Endothelial cell of umbilical vein (primary cell): Measurements from ENCODE around the gene WARS2. TPM values are rescaled to one million over a fixed set of nuclear protein-coding genes. Genes with fewer than 3 reads are reported as not detected.
"Not testable (repeated sequence)": the region's sequence is repeated elsewhere in the genome, so short reads cannot be mapped to it uniquely, and the experiment has no call there.

Source experiments
- BruUV-seq: library from RNA; stranded (reverse); fragments of 400-500 nt; replicated peaks from 2 replicates; lab custom pipeline; 2021; lab: Mats Ljungman, UMichigan
- CTCF ChIA-PET: fragments of 300-600, 350-600 bp; sonication (Branson Sonifier 250); formaldehyde crosslinking; loops from one replicate; lab custom pipeline; 2021; ENCODE audit warnings: antibody characterized with exemption, inconsistent platforms; lab: Charles Lee
- POLR2A ChIA-PET: fragments of 300-600, 350-600 bp; sonication (Branson Sonifier 250); formaldehyde crosslinking; loops from one replicate; lab custom pipeline; 2021; ENCODE audit warnings: antibody characterized with exemption, inconsistent platforms; lab: Charles Lee
- DNase-seq: peaks from one replicate; pipeline ENCODE4 v3.0.0-alpha.2; 2011; ENCODE audit warnings: low read depth, low spot score
- FAIRE-seq: peaks from 2 replicates; lab custom pipeline; 2011; peaks lifted over from hg19 to GRCh38; lab: Jason Lieb, UNC
- H2AFZ ChIP-seq: 2 replicates; pipeline ENCODE4 v1.6.0; 2012; ENCODE audit warnings: low read depth, low read length, control low read depth, inconsistent platforms
- H3K27ac ChIP-seq: 2 replicates; pipeline ENCODE4 v1.5.1; 2011; ENCODE audit warnings: low read depth, mild to moderate bottlenecking, control low read depth, low read length, moderate library complexity; ENCODE audit not compliant: insufficient read depth
- H3K27me3 ChIP-seq, 2 experiments: 2 replicates each; pipeline versions ENCODE4 v1.6.0 to v1.6.1; 2011; ENCODE audit warnings: low read length in 2 of 2, mixed read lengths in 1 of 2; ENCODE audit not compliant: control insufficient read depth in 2 of 2, insufficient read depth in 2 of 2
- H3K36me3 ChIP-seq, 2 experiments: 2 replicates in 1 of 2; 3 replicates in 1 of 2; pipeline ENCODE4 v1.5.1; 2011; ENCODE audit warnings: low read length in 2 of 2, mild to moderate bottlenecking in 1 of 2, moderate library complexity in 1 of 2; ENCODE audit not compliant: control insufficient read depth in 2 of 2, insufficient read depth in 2 of 2; ENCODE audit errors: extremely low read depth in 1 of 2
- H3K4me1 ChIP-seq: 3 replicates; pipeline ENCODE4 v1.5.1; 2011; ENCODE audit warnings: mild to moderate bottlenecking, low read length; ENCODE audit not compliant: control insufficient read depth, insufficient read depth; ENCODE audit errors: extremely low read depth
- H3K4me2 ChIP-seq: 2 replicates; pipeline ENCODE4 v1.6.1; 2011; ENCODE audit warnings: low read length, control low read depth, mixed read lengths; ENCODE audit not compliant: insufficient read depth
- H3K4me3 ChIP-seq, 3 experiments: fragments of 200-600 bp in 1 of 3; sonication (generic), shearing (Covaris generic) in 1 of 3; replicated peaks in 1 of 3; 2 replicates each; pipeline ENCODE4 v1.5.1; 2011 to 2016; ENCODE audit warnings: control low read depth in 3 of 3, low read length in 3 of 3, mild to moderate bottlenecking in 2 of 3, inconsistent platforms in 1 of 3, low read depth in 1 of 3, moderate library complexity in 1 of 3; ENCODE audit not compliant: insufficient read depth in 1 of 3
- H3K79me2 ChIP-seq: 2 replicates; pipeline ENCODE4 v1.6.0; 2012; ENCODE audit warnings: low read length, inconsistent platforms; ENCODE audit not compliant: control insufficient read depth, insufficient read depth
- H3K9ac ChIP-seq: replicated peaks from 2 replicates; pipeline ENCODE3; 2011; ENCODE audit warnings: low read length, control low read depth; ENCODE audit not compliant: insufficient read depth; ENCODE audit errors: extremely low read depth
- H3K9me1 ChIP-seq: replicated peaks from 3 replicates; pipeline ENCODE4 v1.6.0; 2011; ENCODE audit warnings: mild to moderate bottlenecking, low read length; ENCODE audit not compliant: control insufficient read depth, insufficient read depth; ENCODE audit errors: extremely low read depth
- H3K9me3 ChIP-seq: replicated peaks from 2 replicates; pipeline ENCODE4 v1.5.1; 2012; ENCODE audit warnings: low read length, inconsistent platforms; ENCODE audit not compliant: control insufficient read depth, insufficient read depth
- H4K20me1 ChIP-seq: replicated peaks from 2 replicates; pipeline ENCODE3; 2011; ENCODE audit warnings: mild to moderate bottlenecking, low read length; ENCODE audit not compliant: control insufficient read depth, insufficient read depth; ENCODE audit errors: extremely low read depth
- GATA2 ChIP-seq: IDR thresholded peaks from 2 replicates; pipeline ENCODE4 v1.7.0; 2011; ENCODE audit warnings: low read depth, mild to moderate bottlenecking, moderate library complexity, mixed read lengths, low read length; ENCODE audit not compliant: insufficient read length, insufficient read depth
- MAX ChIP-seq: IDR thresholded peaks from 2 replicates; pipeline ENCODE4 v1.6.1; 2011; ENCODE audit not compliant: insufficient read depth, insufficient read length
- dilution Hi-C: fragments of 300-500 bp; cut with MboI; formaldehyde crosslinking; loops from one replicate; pipeline ENCODE4 v1.15.0; 2019; ENCODE audit warnings: low sequenced_read_pairs; ENCODE audit not compliant: extremely low pct_ligation_motif_present
- intact Hi-C: fragments of 100-400 bp; cut with micrococcal nuclease; formaldehyde crosslinking; loops from one replicate; pipeline ENCODE4 v1.10.0; 2022
- polyA plus RNA-seq, 4 experiments: library from polyadenylated mRNA; depleted of rRNA in 3 of 4; stranded (reverse) in 3 of 4; unstranded in 1 of 4; fragments of >200 nt; gene quantifications; 2 replicates each; pipeline versions ENCODE4 v1.2.1 to v1.2.3, GENCODE V29; 2011 to 2012; ENCODE audit warnings: missing spikeins in 1 of 4
- total RNA-seq: library from RNA; stranded (reverse); gene quantifications from 2 replicates; pipeline ENCODE4 v1.2.3, GENCODE V29; 2021
- TF ChIP-seq, protein P1 (sequence below), 2 donors: IDR thresholded peaks; 1 replicate in 1 of 2; 2 replicates in 1 of 2; pipeline ENCODE4 v1.5.1; 2011; ENCODE audit warnings: low read length in 2 of 2, mild to moderate bottlenecking in 2 of 2, moderate library complexity in 2 of 2, control low read depth in 1 of 2, inconsistent platforms in 1 of 2, low read depth in 1 of 2; ENCODE audit not compliant: insufficient read depth in 1 of 2; ENCODE audit errors: extremely low read depth in 1 of 2

The WARS2 gene
- total and polyA plus RNA-seq, 2 donors (not counting 3 experiments of a cell fraction or from before 2014, with no cell fraction given): 5.9 to 11.8 TPM

GRCh38 chr1:119159966-119160365 lies 19.5 kb upstream of the WARS2 start:
- no peak for FAIRE-seq
- peaks cover 2% of the 10 kb centered on the region for H3K4me1 ChIP-seq
- dilution Hi-C loops (no loop called here), intact Hi-C loops (loop anchor here (2.0 kb wide), 1 partner anchor 19 kb away; the partner anchor contains the start of gene WARS2)
- H2AFZ ChIP-seq: no peak overlapping the region
- no peak overlapping the region for H3K4me3 ChIP-seq
- H3K27me3 ChIP-seq: no peaks in the 10 kb centered on the region
- H3K4me2 ChIP-seq: no peak overlapping the region
- ChIA-PET CTCF (interaction anchor here (1.2 to 1.4 kb wide), 2 partner anchors 11 to 115 kb away, joined by 3 read pairs; no protein-coding TSS in a partner anchor), POLR2A (no interaction called here)
- DNase-seq: no peak
- no peaks in the 10 kb centered on the region for H3K9me3 ChIP-seq
- H3K79me2 ChIP-seq: no peaks in the 10 kb centered on the region
- H3K9me1 ChIP-seq: no peaks in the 10 kb centered on the region
- no peak overlapping the region for H3K9ac ChIP-seq
- H3K27ac ChIP-seq: no peak overlapping the region
- TF ChIP-seq MAX: no peak
- H4K20me1 ChIP-seq: no peaks in the 10 kb centered on the region
- no TSS peak for BruUV-seq
- H3K36me3 ChIP-seq: peaks cover 0 to 2% of the 10 kb centered on the region in 2 experiments

DNA sequence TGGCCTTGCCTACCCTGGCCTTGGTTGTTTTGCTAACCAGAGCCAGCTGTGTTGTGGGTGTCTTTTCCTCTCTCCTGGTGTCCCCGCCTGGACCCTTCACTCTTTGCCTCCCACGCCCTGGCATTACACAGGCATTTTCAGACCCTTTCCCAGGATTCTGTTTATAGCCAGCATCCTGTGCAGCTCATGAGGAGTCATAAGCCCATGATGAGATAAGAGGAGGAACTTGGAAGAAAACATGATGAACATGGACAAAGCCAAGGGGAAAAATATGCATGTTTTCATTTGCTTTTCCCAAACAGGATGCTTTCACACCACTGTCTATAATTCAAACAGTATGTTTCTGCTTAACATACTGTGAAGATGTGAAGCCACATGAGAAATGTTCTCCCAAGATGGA lies 18.7 kb upstream of the WARS2 start:
- H4K20me1 ChIP-seq: no peaks in the 10 kb centered on the region
- intact Hi-C loops (no loop called here), dilution Hi-C loops (no loop called here)
- peak; percentile 33 for TF ChIP-seq GATA2
- TF ChIP-seq, protein P1, sequence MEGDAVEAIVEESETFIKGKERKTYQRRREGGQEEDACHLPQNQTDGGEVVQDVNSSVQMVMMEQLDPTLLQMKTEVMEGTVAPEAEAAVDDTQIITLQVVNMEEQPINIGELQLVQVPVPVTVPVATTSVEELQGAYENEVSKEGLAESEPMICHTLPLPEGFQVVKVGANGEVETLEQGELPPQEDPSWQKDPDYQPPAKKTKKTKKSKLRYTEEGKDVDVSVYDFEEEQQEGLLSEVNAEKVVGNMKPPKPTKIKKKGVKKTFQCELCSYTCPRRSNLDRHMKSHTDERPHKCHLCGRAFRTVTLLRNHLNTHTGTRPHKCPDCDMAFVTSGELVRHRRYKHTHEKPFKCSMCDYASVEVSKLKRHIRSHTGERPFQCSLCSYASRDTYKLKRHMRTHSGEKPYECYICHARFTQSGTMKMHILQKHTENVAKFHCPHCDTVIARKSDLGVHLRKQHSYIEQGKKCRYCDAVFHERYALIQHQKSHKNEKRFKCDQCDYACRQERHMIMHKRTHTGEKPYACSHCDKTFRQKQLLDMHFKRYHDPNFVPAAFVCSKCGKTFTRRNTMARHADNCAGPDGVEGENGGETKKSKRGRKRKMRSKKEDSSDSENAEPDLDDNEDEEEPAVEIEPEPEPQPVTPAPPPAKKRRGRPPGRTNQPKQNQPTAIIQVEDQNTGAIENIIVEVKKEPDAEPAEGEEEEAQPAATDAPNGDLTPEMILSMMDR (IDR thresholded peaks at IDR 0.05; ENCODE audit: extremely low read depth in 1 of 2, insufficient read depth in 1 of 2, low read depth in 1 of 2, low read length in 2 of 2): no peak
- peaks cover 0 to 2% of the 10 kb centered on the region in 2 experiments for H3K36me3 ChIP-seq
- H3K4me1 ChIP-seq: peaks cover 2% of the 10 kb centered on the region
- no peak overlapping the region for H3K9ac ChIP-seq
- no peak overlapping the region for H3K27ac ChIP-seq
- no peaks in the 10 kb centered on the region for H3K27me3 ChIP-seq
- ChIA-PET POLR2A (no interaction called here), CTCF (interaction anchor here (1.2 kb wide), 1 partner anchor 10 kb away, joined by 3 read pairs; no protein-coding TSS in a partner anchor)
- H3K4me3 ChIP-seq: no peak overlapping the region
- peak; percentile 17 for DNase-seq
- no peak overlapping the region for H2AFZ ChIP-seq
- H3K9me3 ChIP-seq: no peaks in the 10 kb centered on the region
- no peaks in the 10 kb centered on the region for H3K9me1 ChIP-seq
- H3K79me2 ChIP-seq: no peaks in the 10 kb centered on the region
- no TSS peak for BruUV-seq
- no peak for FAIRE-seq
- H3K4me2 ChIP-seq: no peak overlapping the region

DNA sequence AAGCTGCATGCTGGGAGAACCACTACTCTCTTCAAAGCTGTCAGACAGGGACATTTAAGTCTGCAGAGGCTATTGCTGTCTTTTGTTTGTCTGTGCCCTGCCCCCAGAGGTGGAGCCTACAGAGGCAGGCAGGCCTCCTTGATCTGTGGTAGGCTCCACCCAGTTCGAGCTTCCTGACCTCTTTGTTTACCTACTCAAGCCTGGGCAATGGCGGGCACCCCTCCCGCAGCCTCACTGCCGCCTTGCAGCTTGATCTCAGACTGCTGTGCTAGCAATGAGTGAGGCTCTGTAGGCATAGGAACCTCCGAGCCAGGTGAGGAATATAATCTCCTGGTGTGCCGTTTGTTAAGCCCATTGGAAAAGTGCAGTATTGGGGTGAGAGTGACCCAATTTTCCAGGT lies 16.3 kb upstream of the WARS2 start:
- intact Hi-C loops, BruUV-seq: not testable (repeated sequence)

More for the DNA sequence above, 16.3 kb upstream of the WARS2 start:
- H3K9ac ChIP-seq, H3K36me3 ChIP-seq, H2AFZ ChIP-seq, DNase-seq, H3K4me1 ChIP-seq, H3K9me1 ChIP-seq, H3K27me3 ChIP-seq, CTCF ChIA-PET, POLR2A ChIA-PET, H3K9me3 ChIP-seq, FAIRE-seq, H3K4me2 ChIP-seq, H3K27ac ChIP-seq, H4K20me1 ChIP-seq, H3K4me3 ChIP-seq, dilution Hi-C loops, H3K79me2 ChIP-seq: not testable (repeated sequence)
